Fibroblast of the aortic adventitia (primary cell): Measurements from ENCODE around the gene MME. TPM values are rescaled to one million over a fixed set of nuclear protein-coding genes. Genes with fewer than 3 reads are reported as not detected.
A peak's percentile ranks its signal among the peaks of the same experiment; 100 is the strongest.

Source experiments
- DNase-seq: peaks from one replicate; pipeline ENCODE4 v3.0.0-alpha.2; 2010; ENCODE audit warnings: low read depth
- H3K4me3 ChIP-seq: 2 replicates; pipeline ENCODE4 v1.5.1; 2011; ENCODE audit warnings: low read depth, mild to moderate bottlenecking, control low read depth, low read length, moderate library complexity
- total RNA-seq: library from RNA; depleted of rRNA; stranded (reverse); fragments of >200 nt; gene quantifications from 2 replicates; pipeline ENCODE4 v1.2.3, GENCODE V29; 2012; ENCODE audit warnings: low replicate concordance
- TF ChIP-seq, protein P1 (sequence below): IDR thresholded peaks from 2 replicates; pipeline ENCODE4 v1.5.1; 2011; ENCODE audit warnings: mild to moderate bottlenecking, low read length, control low read depth, inconsistent platforms; ENCODE audit not compliant: insufficient read depth

MME gene
- total RNA-seq, 1 donor = 101 TPM

DNA sequence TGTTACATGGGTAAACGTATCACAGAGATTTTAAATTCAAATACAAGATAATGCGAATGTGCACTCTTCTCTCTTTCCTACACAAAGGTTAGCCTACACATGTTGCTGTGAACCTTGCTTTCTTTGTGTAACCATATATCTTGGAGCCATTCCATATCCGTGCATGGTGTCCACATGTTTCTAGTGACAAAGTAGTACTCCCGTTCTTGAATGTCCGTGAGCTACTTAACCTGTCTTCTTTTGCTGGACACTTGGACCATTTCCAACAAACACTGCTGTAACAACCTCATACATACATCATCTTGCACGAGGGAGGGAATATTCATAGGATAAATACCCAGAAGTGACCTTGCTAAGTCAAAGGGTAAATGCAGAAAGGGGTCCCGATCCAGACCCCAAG lies 138.3 kb downstream of the MME start:
- TF ChIP-seq, protein P1, sequence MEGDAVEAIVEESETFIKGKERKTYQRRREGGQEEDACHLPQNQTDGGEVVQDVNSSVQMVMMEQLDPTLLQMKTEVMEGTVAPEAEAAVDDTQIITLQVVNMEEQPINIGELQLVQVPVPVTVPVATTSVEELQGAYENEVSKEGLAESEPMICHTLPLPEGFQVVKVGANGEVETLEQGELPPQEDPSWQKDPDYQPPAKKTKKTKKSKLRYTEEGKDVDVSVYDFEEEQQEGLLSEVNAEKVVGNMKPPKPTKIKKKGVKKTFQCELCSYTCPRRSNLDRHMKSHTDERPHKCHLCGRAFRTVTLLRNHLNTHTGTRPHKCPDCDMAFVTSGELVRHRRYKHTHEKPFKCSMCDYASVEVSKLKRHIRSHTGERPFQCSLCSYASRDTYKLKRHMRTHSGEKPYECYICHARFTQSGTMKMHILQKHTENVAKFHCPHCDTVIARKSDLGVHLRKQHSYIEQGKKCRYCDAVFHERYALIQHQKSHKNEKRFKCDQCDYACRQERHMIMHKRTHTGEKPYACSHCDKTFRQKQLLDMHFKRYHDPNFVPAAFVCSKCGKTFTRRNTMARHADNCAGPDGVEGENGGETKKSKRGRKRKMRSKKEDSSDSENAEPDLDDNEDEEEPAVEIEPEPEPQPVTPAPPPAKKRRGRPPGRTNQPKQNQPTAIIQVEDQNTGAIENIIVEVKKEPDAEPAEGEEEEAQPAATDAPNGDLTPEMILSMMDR = no peak
- DNase-seq = no peak
- no peak overlapping the region for H3K4me3 ChIP-seq

DNA sequence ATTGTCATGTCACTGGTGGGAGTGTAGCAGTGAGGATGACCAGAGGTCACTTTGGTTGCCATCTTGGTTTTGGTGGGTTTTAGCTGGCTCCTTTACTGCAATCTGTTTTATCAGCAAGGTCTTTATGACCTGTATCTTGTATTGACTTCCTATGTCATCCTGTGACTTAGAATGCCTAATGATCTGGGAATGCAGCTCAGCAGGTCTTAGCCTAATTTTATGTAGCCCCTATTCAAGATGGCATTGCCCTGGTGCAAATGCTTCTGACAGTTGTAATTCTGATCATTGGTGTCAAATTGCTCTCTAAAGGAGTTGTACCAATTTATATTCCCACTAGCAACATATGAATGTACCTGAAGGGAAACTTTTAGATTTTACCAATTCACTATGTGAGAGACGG lies 139.0 kb downstream of the MME start:
- no peak overlapping the region for H3K4me3 ChIP-seq
- TF ChIP-seq, protein P1 = no peak
- DNase-seq = no peak

DNA sequence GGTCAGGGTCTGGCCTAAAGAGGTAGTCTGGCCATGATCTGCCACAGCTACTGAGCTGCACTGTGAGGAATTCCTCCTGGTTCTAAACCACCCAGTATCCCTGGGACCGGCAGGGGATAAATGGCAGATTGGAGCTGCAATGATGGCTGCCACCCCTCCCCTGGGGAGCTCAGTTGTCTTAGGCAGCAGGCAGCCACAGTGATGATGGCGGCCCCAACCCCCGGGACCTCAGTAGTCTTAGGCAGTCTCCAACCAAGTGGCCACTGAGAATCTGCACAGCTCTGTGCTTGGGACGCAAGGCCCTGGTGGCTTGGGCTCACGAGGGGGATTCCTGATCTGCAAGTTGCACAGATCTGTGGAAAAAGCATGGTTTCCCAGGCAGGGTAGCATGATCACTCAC lies 145.3 kb downstream of the MME start:
- TF ChIP-seq, protein P1 = no peak
- H3K4me3 ChIP-seq = no peak overlapping the region
- DNase-seq = no peak

DNA sequence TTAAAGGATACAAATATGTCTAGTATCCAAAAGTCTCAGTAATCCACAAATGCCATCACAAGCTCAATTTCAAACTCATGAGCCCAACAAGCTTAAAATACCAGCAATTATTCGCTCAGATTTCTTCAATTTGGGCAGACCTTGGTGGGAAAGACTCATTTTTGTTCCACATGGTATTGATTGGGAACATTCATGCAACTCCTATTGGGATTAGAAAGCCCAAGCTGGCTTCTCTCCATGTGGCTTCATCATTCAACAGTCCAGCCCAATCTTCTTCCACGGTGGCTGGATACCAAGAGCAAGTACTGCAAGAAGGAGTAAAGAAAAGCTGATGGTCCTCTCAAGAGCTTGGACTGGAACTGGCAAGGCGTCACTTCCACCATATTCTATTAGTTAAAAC lies 147.0 kb downstream of the MME start:
- no peak overlapping the region for H3K4me3 ChIP-seq
- DNase-seq = no peak
- TF ChIP-seq, protein P1 = no peak

DNA sequence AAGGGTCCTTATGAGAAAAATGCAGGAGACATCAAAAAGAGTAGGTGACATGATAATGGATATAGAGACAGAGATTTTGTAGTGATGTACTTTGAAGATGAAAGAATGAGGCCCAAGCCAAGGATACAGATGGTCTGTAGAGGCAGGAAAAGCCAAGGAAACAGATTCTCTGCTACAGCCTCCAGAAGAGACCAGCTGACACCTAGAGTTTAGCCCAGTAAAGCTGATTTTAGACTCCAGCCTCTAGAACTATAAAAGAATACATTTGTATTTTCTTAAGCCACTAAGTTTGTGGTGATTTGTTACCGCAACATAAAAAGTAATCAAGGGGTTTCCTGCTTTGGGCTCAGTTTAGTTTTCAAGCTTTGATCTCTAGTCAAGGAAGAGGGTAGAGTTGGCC lies 148.6 kb downstream of the MME start:
- TF ChIP-seq, protein P1 = no peak
- no peak overlapping the region for H3K4me3 ChIP-seq
- no peak for DNase-seq

DNA sequence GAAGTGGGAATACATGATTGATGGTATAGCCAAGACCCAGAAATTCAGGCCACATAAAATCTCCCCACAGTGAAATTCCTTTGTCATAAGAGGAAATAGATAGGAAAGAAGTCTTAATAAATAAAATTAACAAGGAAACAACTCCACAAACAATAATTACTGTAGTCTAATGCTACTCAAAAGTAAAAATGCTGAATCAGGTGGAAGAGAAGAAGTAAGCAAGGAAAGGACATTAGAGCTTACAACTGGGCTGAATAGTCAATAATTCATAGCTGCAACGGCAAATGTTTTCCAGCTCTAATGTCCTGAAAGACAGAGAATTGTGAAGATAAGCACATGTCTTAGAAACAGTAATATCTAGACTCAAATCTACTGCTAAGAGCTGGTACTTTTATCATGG lies 149.0 kb downstream of the MME start:
- DNase-seq = no peak
- TF ChIP-seq, protein P1 = no peak
- H3K4me3 ChIP-seq = no peak overlapping the region

DNA sequence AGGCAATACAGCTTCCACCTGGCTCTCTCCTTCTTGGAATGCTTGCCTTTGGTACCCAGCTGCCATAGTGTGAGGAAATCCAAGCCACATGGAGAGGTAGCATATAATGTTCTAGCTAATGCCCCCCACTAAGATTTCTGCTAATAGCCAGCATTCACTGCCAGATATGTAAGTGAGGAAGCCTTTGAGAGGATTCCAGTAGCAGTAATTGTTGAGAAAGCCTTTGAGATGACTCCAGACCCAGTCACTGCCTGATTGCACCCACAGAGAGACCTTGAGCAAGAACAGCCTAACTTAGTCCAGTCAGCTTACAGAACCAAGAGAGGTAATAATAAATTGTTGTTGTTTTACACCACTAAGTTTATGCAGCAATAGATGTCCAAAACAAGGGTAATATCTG lies 150.3 kb downstream of the MME start:
- TF ChIP-seq, protein P1 = no peak
- DNase-seq = peak; percentile 78
- H3K4me3 ChIP-seq = no peak overlapping the region
